Hepatocyte (in vitro differentiated cells): ENCODE data around the gene KDM4C.

ENCODE experiments used
- CTCF ChIP-seq: fragments of 200-600 bp; sonication (generic); IDR thresholded peaks from 2 replicates; pipeline ENCODE4 v1.5.1; 2016; ENCODE audit warnings: antibody characterized with exemption, mild to moderate bottlenecking; ENCODE audit not compliant: poor library complexity
- EZH2phosphoT487 ChIP-seq: fragments of 200-600 bp; sonication (generic); IDR thresholded peaks from one replicate; pipeline ENCODE4 v1.6.1; 2018; ENCODE audit warnings: antibody characterized with exemption, mild to moderate bottlenecking, low read depth, moderate library complexity; ENCODE audit not compliant: unreplicated experiment, severe bottlenecking

GRCh38 chr9:6757456-6758247 lies at the start of gene KDM4C:
- TF ChIP-seq CTCF (no peak), EZH2phosphoT487 (no peak)
